ENCODE data around the gene FCRL4.
"Not testable (repeated sequence)": the region's sequence is repeated elsewhere in the genome, so short reads cannot be mapped to it uniquely, and the experiment has no call there.

Gene FCRL4

DNA sequence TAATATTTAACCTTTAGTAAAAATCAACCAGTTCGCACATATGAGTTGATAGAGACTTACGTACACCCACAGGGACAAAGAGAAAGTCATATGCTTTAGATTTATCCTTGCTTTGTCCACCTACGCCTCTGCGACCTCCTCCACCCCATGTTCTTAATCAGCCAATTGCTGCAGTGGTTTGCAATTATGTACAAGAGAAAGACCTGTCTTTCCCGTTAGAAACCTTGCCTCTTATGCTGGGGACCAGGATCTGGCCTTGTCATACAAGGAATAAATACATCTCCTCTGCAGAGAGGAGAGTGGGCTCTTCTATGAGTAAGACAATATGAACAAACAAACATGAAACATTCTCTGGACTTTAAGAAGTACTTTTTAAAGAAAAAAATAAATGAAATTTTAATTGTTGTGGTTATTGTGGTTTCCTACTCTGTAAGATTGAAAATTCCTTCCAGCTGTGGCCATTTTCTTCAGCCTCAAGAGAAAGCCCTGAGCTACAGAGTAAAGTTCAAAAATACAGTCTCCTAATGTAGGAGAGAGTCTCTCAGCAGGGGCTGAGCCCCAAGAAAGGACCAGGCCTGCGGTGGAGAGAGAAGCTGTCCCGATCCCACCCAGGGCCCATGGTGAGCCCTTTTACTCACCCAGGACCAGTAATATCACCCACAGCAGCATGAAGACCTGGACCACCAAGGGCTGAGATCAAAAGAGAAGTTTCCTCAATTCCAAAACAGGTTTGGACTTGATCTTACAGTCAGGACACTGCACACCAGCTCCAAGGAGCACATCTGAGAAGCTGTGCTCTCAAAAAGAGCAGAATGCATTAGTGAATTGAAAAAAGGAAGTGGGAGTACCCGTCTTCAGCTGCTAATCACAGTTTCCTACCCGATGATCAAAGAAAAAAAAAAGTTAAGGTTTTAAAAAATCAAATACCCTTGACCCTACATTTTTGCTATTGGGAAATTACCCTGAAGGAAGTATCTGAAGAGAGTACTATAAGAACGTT lies 45.9 kb downstream of the FCRL4 start, which contains the start of gene FCRL5:
Gene FCRL5, minus strand, starts transcription at position 822 of the 1,000 bp plus-strand sequence. Its CDS starts 153 bp downstream, at position 669.
- DNase-seq (ENCODE audit: low read depth): no peak

- DNase-seq (ENCODE audit: low read depth): not testable (repeated sequence)
Observed at GRCh38 chr1:157548081-157548480, 49.8 kb downstream of the FCRL4 start.

DNA sequence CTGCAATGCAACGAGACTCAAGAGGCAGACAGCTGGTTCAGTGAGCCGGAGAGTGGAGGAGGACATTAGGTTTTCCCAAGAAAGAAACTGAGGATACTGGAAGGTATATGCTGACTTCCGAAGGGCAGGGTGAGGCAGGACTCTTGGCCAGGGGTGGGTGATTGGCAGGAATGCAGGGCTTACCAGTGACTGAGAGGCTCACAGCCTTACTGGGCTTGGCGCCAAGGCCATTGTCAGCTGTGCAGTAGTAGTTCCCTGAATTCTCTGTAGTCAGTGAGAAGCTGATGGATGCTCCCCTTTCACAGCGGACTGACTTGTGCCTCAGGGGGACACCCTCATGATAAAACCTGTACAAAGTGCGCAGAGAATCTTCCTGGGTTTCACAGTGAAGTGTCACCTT lies 55.2 kb downstream of the FCRL4 start:
- no peak for DNase-seq (ENCODE audit: low read depth)

DNA sequence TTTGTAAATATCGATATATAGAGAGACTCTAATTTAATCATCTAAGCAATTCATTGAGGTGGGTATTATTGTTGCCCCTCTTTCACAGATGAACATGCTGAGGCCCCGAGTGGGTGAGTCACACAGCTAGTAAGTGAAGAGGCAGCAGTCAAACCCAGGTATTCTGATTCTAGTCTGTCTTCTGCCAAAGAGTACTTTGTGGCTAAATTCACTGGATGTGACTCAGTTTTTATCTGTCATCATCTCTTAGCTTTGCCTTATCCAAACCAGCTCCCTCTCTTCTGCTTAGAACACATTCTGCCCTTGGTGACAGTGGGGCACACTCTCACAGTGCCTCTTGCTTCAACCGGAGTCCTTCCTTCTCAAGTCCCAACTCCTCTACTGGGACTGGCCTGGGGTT lies 57.0 kb downstream of the FCRL4 start:
- no peak for DNase-seq (ENCODE audit: low read depth)

DNA sequence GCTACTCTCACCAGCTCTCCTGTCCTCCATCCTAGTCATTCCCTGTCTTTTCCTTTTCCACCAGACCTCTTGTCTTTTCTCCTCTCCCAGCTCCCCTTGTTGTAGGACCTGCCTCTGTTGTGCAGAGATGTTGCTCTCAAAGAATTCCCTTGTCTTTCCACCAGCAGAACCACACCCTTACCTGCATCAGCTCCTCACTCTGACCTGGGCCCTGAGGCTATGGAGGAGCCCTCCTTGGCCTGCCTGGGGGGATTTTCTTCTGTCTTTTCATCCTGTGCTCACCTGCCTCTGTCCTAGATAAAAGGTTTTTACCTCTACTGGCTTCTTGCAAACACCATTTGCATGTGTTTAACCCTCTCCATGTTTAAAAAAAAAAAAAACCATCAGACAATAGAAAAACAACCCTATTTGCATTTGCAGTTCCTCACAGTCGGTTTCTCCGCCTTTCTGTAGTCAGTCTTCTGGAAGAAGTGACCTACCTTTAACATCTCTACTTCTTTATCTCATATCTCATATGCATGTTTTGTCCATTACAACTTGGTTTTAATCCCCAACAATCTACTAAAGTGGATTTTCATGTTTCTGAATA lies 57.6 kb downstream of the FCRL4 start:
- no peak for DNase-seq (ENCODE audit: low read depth)

GRCh38 chr1:157539568-157539967 lies 58.3 kb downstream of the FCRL4 start:
- DNase-seq (ENCODE audit: low read depth): no peak

- no peak for DNase-seq (ENCODE audit: low read depth)
Observed at GRCh38 chr1:157532569-157532968, 65.3 kb downstream of the FCRL4 start.

DNA sequence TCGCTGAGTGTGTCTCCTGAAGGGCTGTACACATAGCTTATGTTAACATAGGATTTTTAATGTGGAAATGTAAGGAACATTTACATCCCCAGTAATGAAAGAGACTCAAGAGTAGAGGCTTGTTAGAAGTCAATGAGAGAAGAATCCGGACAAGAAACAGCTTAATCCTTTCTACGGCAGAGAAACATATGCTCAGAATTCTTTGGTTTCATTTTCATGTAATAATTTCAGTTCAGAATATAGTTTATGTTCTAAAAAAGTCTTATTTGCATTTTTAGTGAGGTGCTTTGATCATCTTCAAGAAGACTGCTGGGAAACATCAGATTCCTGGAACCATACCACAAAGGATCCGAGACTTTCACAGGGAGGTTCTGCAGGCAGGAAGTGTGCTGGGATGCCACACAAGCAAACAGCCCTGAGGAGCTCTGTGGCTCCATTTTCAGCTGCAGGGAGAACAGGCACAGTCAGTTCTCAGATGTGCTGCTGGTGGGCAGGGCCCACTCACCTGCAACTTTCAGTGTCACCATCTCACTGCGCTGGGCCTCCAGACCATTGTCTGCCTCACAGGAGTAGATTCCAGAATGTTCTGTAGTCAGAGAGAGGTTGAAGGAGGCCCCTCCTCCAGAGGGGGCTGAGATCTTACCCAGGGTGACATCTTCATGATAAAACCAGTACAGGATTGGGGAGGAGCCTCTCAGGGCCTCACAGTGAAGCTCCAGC lies 74.0 kb downstream of the FCRL4 start:
- no peak for DNase-seq (ENCODE audit: low read depth)
